ENCODE data around the gene COMMD10. TPM values are rescaled to one million over a fixed set of nuclear protein-coding genes. Genes with fewer than 3 reads are reported as not detected.

Gene COMMD10
- total RNA-seq, 2 experiments from 2014 or later, result 19.7 to 23.0 TPM

DNA sequence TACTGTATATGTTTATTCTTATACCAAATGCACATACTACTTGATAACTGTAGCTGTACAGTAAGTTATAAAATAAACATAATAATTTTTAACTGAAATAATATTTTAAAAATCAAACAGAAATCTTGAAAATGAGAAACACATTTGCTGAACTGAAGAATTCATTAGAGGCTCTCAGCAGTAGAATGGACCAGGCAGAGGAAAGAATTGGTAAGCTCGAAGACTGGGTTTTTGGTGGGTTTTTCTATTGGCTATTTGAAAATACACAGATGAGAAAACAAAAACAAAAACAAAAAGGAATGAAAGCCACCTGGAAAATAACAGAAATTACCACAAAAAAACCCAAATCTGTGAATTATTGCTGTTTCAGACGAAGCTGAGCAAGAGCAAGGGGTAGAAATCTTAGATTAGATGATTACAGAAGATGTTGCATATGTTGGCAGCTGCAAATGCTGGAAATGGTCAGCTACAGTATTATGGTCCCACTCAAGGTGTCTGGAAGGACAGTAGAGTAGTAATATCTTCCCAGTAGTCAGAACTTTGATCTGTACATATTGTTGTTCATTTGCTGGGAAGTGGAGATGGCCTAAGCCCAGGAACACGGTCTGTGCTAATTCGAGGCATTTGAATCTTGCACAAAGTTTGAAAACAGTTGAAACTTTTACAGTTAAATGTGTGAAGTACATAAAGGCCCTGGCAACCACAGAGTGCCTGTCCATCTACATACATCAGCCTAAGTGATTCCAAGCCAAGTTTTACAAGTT, 233.4 kb downstream of the COMMD10 start:
- intact Hi-C loops (cut with DNase I, micrococcal nuclease), result no loop called here
- ChIA-PET CTCF (interaction anchor here (1.0 kb wide), 1 partner anchor 20 kb away, joined by 3 read pairs; no protein-coding TSS in a partner anchor), POLR2A (no interaction called here)
- no peak for ATAC-seq
- no peaks in the 10 kb centered on the region for H3K27me3 Mint-ChIP-seq
- peaks cover 18% of the 10 kb centered on the region for H3K9me3 Mint-ChIP-seq (ENCODE audit: low read depth)
- DNase-seq, result no peak
- H3K36me3 Mint-ChIP-seq (ENCODE audit: low read depth), result peaks cover 82% of the 10 kb centered on the region
- no peak overlapping the region for H3K4me3 Mint-ChIP-seq
- no peak overlapping the region for H3K27ac Mint-ChIP-seq
- no peaks in the 10 kb centered on the region for H3K4me1 Mint-ChIP-seq

DNA sequence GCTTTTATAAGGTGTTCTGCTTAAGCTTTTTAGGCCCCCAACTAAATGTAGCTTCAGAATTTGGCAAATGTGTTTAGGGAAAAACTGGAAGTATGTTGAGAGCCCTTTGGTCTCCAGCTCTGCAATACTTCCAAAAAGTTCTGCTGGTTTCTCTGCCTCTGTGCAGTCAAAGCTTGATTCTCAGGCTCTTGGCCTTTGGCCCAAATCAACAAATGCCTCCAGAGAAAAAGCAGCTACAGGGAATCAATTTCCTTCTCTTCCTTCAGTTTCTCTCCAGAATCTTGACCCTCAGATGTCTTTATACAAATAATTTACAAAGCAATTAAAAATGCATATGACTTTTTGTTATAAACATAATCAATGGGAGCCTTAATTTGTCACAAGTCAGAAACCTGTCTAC, 235.7 kb downstream of the COMMD10 start:
- Mint-ChIP-seq H3K27me3 (no peaks in the 10 kb centered on the region), H3K36me3 (ENCODE audit: low read depth) (peaks cover 74% of the 10 kb centered on the region), H3K9me3 (ENCODE audit: low read depth) (peaks cover 20% of the 10 kb centered on the region), H3K4me3 (no peak overlapping the region), H3K27ac (no peak overlapping the region), H3K4me1 (no peaks in the 10 kb centered on the region)
- ATAC-seq, result no peak
- intact Hi-C loops (cut with DNase I, micrococcal nuclease), result no loop called here
- no peak for DNase-seq
- ChIA-PET POLR2A (no interaction called here), CTCF (no interaction called here)

DNA sequence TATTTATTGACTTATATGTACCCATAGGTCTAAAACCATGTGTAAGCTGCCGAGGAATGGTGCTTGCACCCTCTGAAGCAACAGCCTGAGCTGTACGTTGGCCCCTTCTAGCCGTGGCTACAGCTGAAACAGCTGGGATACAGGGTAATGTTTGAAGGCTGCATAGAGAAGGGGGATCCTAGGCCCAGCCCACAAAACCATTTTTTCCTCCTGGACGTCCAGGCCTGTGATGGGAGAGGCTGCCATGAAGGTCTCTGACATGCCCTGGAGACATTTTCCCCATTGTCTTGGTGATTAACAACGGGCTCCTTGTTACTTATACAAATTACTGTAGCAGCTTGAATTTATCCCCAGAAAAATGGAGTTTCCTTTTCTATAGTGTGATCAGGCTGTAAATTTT, 244.7 kb downstream of the COMMD10 start:
- intact Hi-C loops (cut with DNase I, micrococcal nuclease), result no loop called here
- DNase-seq (no peak), ATAC-seq (no peak)
- CTCF ChIA-PET, result no interaction called here
- H3K27me3 Mint-ChIP-seq, result no peaks in the 10 kb centered on the region
- H3K4me1 Mint-ChIP-seq, result no peaks in the 10 kb centered on the region
- POLR2A ChIA-PET, result no interaction called here
- H3K9me3 Mint-ChIP-seq (ENCODE audit: low read depth), result peaks cover 46% of the 10 kb centered on the region
- no peak overlapping the region for H3K27ac Mint-ChIP-seq
- peaks cover 57% of the 10 kb centered on the region for H3K36me3 Mint-ChIP-seq (ENCODE audit: low read depth)
- no peak overlapping the region for H3K4me3 Mint-ChIP-seq

DNA sequence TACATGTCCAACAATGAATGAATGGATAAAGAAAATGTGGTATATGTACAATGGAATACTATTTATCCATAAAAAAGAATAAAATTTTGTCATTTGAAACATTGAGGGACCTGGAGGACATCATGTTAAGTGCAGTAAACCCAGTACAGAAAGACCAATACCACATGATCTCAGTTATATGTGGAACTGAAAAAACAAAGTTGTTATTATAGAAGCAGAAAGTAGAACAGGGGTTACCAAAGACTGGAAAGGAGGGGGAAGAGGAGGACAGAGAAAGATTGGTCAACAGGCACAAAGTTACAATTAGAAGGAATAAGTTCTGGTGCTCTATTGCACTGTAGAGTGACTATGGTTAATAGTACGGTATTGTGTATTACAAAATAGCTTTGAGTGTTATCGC, 256.0 kb downstream of the COMMD10 start:
- POLR2A ChIA-PET, result no interaction called here
- peaks cover 32% of the 10 kb centered on the region for H3K9me3 Mint-ChIP-seq (ENCODE audit: low read depth)
- H3K4me1 Mint-ChIP-seq, result no peaks in the 10 kb centered on the region
- DNase-seq, result no peak
- no peak overlapping the region for H3K27ac Mint-ChIP-seq
- no peaks in the 10 kb centered on the region for H3K27me3 Mint-ChIP-seq
- peaks cover 29% of the 10 kb centered on the region for H3K36me3 Mint-ChIP-seq (ENCODE audit: low read depth)
- no peak for ATAC-seq
- CTCF ChIA-PET, result no interaction called here
- intact Hi-C loops (cut with DNase I, micrococcal nuclease), result no loop called here
- no peak overlapping the region for H3K4me3 Mint-ChIP-seq

Other genes starting within 250 kb of the COMMD10 start
- 10 to 100 TPM; 44.8 to 45.0 TPM for gene ATG12, start 243.5 kb upstream of the COMMD10 start, total RNA-seq
- 10 to 100 TPM; 84.5 to 91.6 TPM for gene AP3S1, start 243.1 kb upstream of the COMMD10 start, total RNA-seq
- gene LVRN, start 122.5 kb upstream of the COMMD10 start, total RNA-seq, result under 1 TPM in 1 of 2 experiments, not detected in 1; 0.11 TPM
- gene ARL14EPL, start 52.6 kb upstream of the COMMD10 start, total RNA-seq, result not detected

Data from activated CD4-positive, alpha-beta T cell treated with anti-CD3 and anti-CD28 coated beads for 36 hours (primary cell).